Hematopoietic multipotent progenitor cell treated with erythropoietin and hydrocortisone succinate and interleukin-3 and kit ligand, for 8 days (in vitro differentiated cells): Measurements from ENCODE around the gene TMPRSS11F.

Experiments
- DNase-seq: peaks from one replicate; pipeline ENCODE4 v3.0.0-alpha.2; 2015

The TMPRSS11F gene

DNA sequence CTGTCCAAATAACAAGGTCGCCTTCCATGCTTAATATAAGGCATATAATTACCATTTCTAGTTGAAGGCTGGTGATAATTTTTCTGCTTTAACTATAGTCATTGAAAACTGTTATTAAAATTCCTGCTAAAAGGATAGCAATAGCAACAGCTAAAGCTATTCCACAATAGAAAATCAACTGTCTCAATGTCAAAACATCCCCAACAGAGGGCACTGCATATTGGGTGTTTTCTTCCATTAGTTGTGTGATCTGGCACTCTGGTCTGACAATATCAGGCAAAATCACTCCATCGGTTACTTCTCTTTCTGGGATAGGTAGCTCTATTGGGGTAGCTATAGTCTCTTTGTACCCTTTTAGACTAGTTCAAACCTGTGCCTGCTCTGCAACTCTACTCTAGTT, 53.5 kb downstream of the TMPRSS11F start:
- no peak for DNase-seq

DNA sequence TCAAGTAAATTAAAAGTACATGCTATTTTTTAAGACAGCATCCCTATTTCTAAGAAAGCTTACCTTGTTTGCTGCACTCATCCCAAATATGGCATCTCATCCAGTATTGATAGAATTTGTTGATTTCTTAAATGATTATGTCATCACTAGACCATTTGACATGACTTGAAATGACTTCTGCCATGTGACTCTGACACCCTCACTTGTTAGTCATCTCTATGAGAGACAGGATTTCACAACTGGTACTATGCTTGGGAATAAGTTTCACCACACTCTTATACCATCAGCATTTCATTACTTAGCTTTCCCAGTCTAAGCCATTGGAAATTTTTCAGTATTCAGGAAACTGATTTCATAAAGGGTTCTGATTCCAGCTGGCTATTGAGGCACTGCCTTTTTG, 55.3 kb downstream of the TMPRSS11F start:
- DNase-seq = no peak

DNA sequence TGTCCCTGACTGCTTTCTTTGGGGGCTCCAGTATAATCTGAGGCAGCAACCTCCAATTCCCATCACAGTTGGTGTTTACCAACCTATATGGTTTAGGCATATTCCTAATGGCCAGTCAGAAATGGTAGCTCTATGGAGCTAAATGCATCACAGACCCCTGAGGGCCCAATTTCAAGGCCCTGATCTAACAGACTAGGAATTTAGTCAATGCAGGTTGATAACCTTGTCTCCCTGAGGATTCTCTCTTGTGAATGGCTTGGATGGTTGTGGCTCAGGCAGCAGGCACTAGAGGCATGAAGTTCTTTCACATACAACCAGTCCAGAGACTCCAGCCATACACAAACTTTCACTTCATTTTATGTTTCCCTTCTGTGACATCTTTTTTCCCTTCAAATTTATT, 59.4 kb downstream of the TMPRSS11F start:
- DNase-seq = no peak

DNA sequence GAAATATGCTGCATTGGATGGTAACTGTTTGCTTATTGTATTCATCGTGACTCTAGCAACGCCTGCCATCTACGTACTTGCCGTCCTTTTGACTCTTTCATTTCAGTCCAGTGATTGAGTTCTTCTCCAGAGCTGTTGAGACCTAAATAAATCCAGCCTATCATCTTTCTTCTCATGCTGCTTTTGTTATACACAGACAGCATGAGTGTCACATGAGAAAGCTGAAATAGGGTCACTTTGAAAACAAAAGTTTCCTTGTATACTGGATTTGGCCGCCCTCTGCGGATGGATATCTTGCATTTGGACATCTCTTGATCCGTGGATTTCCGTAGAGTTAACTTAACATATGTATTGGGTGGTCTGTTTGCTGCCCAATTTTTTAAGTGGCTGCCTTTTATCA, 67.2 kb downstream of the TMPRSS11F start:
- no peak for DNase-seq

DNA sequence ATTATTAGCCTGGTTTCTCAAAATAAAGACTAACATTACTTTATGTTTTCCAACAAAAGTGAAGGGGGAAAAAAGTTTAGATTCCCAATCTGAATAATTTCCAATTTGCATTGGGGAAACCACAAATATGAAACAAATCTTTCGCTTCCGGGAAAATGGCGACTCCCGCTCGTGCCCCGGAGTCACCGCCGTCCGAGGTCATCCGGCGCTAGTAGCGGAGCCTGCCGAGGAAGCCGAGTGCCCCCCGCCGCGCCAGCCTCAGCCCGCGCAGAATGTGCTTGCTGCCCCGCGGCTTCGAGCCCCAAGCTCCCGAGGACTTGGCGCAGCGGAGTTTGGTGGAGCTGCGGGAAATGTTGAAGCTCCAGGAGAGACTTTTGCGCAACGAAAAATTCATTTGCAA, 91.4 kb downstream of the TMPRSS11F start:
- DNase-seq = no peak

DNA sequence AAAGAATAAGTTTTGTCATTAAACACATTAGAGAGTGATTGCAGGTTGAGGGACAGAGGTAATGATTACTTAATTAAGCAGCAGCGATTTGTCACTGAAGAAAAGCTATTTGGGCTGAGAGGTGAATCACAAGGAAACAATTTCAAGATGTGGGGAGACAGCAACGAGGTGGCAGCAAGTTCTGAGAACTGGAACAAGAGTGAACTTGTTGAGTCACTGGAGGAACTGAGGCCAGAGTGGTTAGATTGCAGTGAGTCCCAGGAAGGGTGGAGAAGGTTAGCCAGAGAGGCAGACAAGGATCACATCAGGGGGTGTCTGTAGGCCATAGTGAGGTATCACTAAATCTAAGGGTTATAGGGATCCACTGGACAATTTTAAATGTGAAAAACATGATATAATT, 108.5 kb downstream of the TMPRSS11F start:
- DNase-seq = no peak

DNA sequence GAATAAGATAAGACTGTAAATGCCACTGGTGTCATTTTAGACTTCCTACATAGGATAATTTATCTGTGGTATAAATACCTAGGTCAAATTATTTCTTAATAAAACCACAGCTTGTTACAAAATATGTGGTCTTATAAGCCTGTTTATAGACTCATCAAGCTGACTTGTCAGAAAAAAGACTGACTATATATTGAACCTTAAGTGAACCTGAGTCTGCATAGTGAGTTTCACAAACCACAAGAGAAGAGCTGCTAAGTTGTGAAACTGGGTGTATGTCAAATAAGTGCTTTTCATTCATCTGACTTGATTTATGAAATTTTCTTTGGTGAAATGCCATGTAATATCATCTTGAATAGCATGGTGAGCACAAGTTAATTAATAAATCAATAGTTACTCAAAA, 118.0 kb downstream of the TMPRSS11F start:
- no peak for DNase-seq
